KMS-11 (cell line): ENCODE measurements around the gene AGBL4.

ENCODE experiments used
- H2AFZ ChIP-seq: fragments of 200-600 bp; sonication (generic); 2 replicates; pipeline ENCODE4 v1.6.1; 2016; ENCODE audit warnings: antibody characterized with exemption, mixed run types, low read depth
- H3K27ac ChIP-seq: fragments of 200-600 bp; sonication (generic); 2 replicates; pipeline ENCODE4 v1.6.1; 2016; ENCODE audit warnings: mild to moderate bottlenecking, mixed run types
- H3K27me3 ChIP-seq: fragments of 200-600 bp; sonication (generic); 2 replicates; pipeline ENCODE4 v1.6.1; 2017; ENCODE audit warnings: mild to moderate bottlenecking, low read depth, mixed run types, moderate library complexity; ENCODE audit not compliant: insufficient read depth
- H3K36me3 ChIP-seq: fragments of 200-600 bp; sonication (generic); 2 replicates; pipeline ENCODE4 v1.6.1; 2017; ENCODE audit warnings: mild to moderate bottlenecking, mixed run types; ENCODE audit not compliant: insufficient read depth
- H3K4me1 ChIP-seq: fragments of 200-600 bp; sonication (generic); 2 replicates; pipeline ENCODE4 v1.6.1; 2016; ENCODE audit warnings: mild to moderate bottlenecking, low read depth, mixed run types; ENCODE audit not compliant: poor library complexity, severe bottlenecking
- H3K4me2 ChIP-seq: fragments of 200-600 bp; sonication (generic); 2 replicates; pipeline ENCODE4 v1.7.0; 2016; ENCODE audit warnings: mild to moderate bottlenecking, mixed run types
- H3K4me3 ChIP-seq: fragments of 200-600 bp; sonication (generic); IDR thresholded peaks from 2 replicates; pipeline ENCODE4 v1.6.1; 2017; ENCODE audit warnings: low read depth, low read length, mixed read lengths; ENCODE audit not compliant: insufficient read depth
- H3K79me2 ChIP-seq: fragments of 200-600 bp; sonication (generic); 2 replicates; pipeline ENCODE4 v1.6.1; 2016; ENCODE audit warnings: low read depth, mixed run types; ENCODE audit not compliant: insufficient read depth
- H3K9ac ChIP-seq: fragments of 200-600 bp; sonication (generic); 2 replicates; pipeline ENCODE4 v1.6.1; 2016; ENCODE audit warnings: mild to moderate bottlenecking, mixed run types
- H4K20me1 ChIP-seq: fragments of 200-600 bp; sonication (generic); 2 replicates; pipeline ENCODE4 v1.6.1; 2016; ENCODE audit warnings: mild to moderate bottlenecking, mixed run types; ENCODE audit not compliant: insufficient read depth
- CTCF ChIP-seq: fragments of 200-600 bp; sonication (generic); conservative IDR thresholded peaks from 2 replicates; pipeline ENCODE4 v1.6.1; 2017; ENCODE audit warnings: low read depth, mild to moderate bottlenecking, antibody characterized with exemption, low read length, moderate library complexity, mixed read lengths

Gene AGBL4

GRCh38 chr1:48717082-48717481 lies 1306.7 kb downstream of the AGBL4 start:
- no peaks in the 10 kb centered on the region for H3K27me3 ChIP-seq
- no peak overlapping the region for H3K27ac ChIP-seq
- no peak overlapping the region for H2AFZ ChIP-seq
- H3K4me3 ChIP-seq: no peak overlapping the region
- no peak for TF ChIP-seq CTCF
- H3K4me1 ChIP-seq: no peaks in the 10 kb centered on the region
- no peaks in the 10 kb centered on the region for H3K79me2 ChIP-seq
- no peaks in the 10 kb centered on the region for H4K20me1 ChIP-seq
- no peak overlapping the region for H3K9ac ChIP-seq
- H3K36me3 ChIP-seq: no peaks in the 10 kb centered on the region
- H3K4me2 ChIP-seq: no peak overlapping the region

DNA sequence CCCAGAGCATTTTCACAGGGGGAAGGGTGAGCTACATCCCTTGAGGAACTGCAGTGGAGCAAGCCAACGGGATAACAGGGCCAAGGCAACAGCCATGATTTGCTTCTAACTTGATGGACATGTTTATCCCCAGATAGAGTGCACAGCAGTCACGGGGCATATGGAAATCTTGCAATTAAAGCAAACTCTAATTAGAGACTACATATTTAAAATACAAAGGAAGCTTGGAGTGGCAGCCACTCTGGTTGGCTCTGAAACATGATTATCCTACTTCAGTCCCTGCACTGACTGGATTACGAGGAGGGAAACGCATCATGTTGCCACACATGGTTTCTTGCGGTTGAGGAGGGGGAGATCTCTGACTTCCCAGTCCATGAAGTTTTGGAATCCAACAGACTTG lies 1307.8 kb downstream of the AGBL4 start:
- no peaks in the 10 kb centered on the region for H3K79me2 ChIP-seq
- no peaks in the 10 kb centered on the region for H3K27me3 ChIP-seq
- no peak overlapping the region for H3K9ac ChIP-seq
- no peak overlapping the region for H2AFZ ChIP-seq
- H3K4me3 ChIP-seq: no peak overlapping the region
- no peaks in the 10 kb centered on the region for H3K36me3 ChIP-seq
- no peak overlapping the region for H3K27ac ChIP-seq
- H3K4me2 ChIP-seq: no peak overlapping the region
- no peaks in the 10 kb centered on the region for H3K4me1 ChIP-seq
- TF ChIP-seq CTCF: no peak
- H4K20me1 ChIP-seq: no peaks in the 10 kb centered on the region

GRCh38 chr1:48710915-48711314 lies 1312.8 kb downstream of the AGBL4 start:
- Histone ChIP-seq H3K27me3 (no peaks in the 10 kb centered on the region), H3K79me2 (no peaks in the 10 kb centered on the region), H2AFZ (no peak overlapping the region), H3K36me3 (no peaks in the 10 kb centered on the region), H3K9ac (no peak overlapping the region), H3K4me3 (no peak overlapping the region), H3K27ac (no peak overlapping the region), H3K4me2 (no peak overlapping the region), H4K20me1 (no peaks in the 10 kb centered on the region), H3K4me1 (no peaks in the 10 kb centered on the region)
- no peak for TF ChIP-seq CTCF

DNA sequence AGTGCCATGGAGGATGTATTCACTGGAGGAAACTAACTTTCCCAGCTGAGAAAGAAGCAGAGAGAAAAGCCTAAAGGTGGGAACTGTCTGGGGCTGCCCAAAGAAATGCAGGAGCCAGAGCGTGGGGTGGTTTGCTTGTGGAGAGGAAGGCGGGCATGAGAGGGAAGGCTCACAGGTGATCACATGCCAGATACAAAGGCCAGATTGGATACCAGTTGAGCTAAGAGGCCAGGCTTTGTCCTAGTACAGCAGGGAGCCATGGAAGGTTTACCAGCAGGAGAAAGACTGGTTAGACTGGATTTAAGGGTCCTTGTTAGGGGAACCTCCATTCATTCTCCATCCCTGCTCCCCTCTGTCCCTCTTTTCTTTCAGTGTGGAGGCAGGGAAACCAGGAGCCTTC lies 1313.4 kb downstream of the AGBL4 start:
- H4K20me1 ChIP-seq: no peaks in the 10 kb centered on the region
- H2AFZ ChIP-seq: no peak overlapping the region
- H3K9ac ChIP-seq: no peak overlapping the region
- H3K4me2 ChIP-seq: no peak overlapping the region
- no peak for TF ChIP-seq CTCF
- H3K27ac ChIP-seq: no peak overlapping the region
- no peak overlapping the region for H3K4me3 ChIP-seq
- no peaks in the 10 kb centered on the region for H3K36me3 ChIP-seq
- H3K27me3 ChIP-seq: no peaks in the 10 kb centered on the region
- no peaks in the 10 kb centered on the region for H3K79me2 ChIP-seq
- no peaks in the 10 kb centered on the region for H3K4me1 ChIP-seq

DNA sequence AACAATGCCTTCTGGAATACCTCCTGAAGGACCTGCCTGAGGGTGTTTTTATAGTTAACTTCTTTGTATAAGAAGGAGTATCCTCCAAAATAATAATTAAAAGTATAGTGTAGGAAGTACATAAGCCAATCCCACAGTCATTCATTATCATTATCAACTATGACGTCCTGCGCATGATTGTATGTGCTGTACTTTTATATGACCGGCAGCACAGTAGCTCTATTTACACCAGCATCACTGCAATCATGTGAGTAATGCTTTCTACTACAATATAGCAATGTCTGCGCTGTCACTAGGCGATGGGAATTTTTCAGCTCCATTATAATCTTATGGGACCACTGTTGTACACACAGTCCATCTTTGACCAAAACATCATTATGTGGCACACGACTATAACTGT lies 1319.0 kb downstream of the AGBL4 start:
- Histone ChIP-seq H2AFZ (no peak overlapping the region), H3K4me2 (no peak overlapping the region), H3K36me3 (no peaks in the 10 kb centered on the region), H4K20me1 (no peaks in the 10 kb centered on the region), H3K27ac (no peak overlapping the region), H3K4me3 (no peak overlapping the region), H3K27me3 (no peaks in the 10 kb centered on the region), H3K9ac (no peak overlapping the region), H3K79me2 (no peaks in the 10 kb centered on the region), H3K4me1 (no peaks in the 10 kb centered on the region)
- no peak for TF ChIP-seq CTCF
